GM18526 (cell line): ENCODE data around the gene SH2D6.

Source experiments
- POLR2A ChIP-seq: IDR thresholded peaks from 3 replicates; pipeline ENCODE4 v1.6.1; 2011; ENCODE audit not compliant: insufficient read length; ENCODE audit errors: extremely low read depth

SH2D6 gene

GRCh38 chr2:85413592-85414420, 4.7 kb upstream of the SH2D6 start:
- TF ChIP-seq POLR2A, result no peak

- TF ChIP-seq POLR2A, result no peak
Measured at GRCh38 chr2:85414761-85415553, 3.6 kb upstream of the SH2D6 start.

- TF ChIP-seq POLR2A, result no peak
Measured at GRCh38 chr2:85415980-85416650, 2.4 kb upstream of the SH2D6 start.

GRCh38 chr2:85419009-85419675, 628 bp downstream of the SH2D6 start:
- TF ChIP-seq POLR2A, result no peak

GRCh38 chr2:85420536-85421259, 2.2 kb downstream of the SH2D6 start:
- peak; percentile 14 for TF ChIP-seq POLR2A

GRCh38 chr2:85421260-85422071, 3.0 kb downstream of the SH2D6 start:
- TF ChIP-seq POLR2A, result no peak

- no peak for TF ChIP-seq POLR2A
Measured at GRCh38 chr2:85422072-85422457, 3.6 kb downstream of the SH2D6 start.

- no peak for TF ChIP-seq POLR2A
Measured at GRCh38 chr2:85423525-85423924, 5.0 kb downstream of the SH2D6 start.

GRCh38 chr2:85425588-85425987, 7.1 kb downstream of the SH2D6 start:
- TF ChIP-seq POLR2A, result no peak

- TF ChIP-seq POLR2A, result no peak
Measured at GRCh38 chr2:85427300-85427835, 8.9 kb downstream of the SH2D6 start.

GRCh38 chr2:85428343-85428881, 9.9 kb downstream of the SH2D6 start:
- no peak for TF ChIP-seq POLR2A

- TF ChIP-seq POLR2A, result no peak
Measured at GRCh38 chr2:85429213-85429923, 10.9 kb downstream of the SH2D6 start.

GRCh38 chr2:85429924-85430289, 11.4 kb downstream of the SH2D6 start:
- TF ChIP-seq POLR2A, result no peak
